DOHH2 (cell line): ENCODE results near the gene C12orf75.

Experiments
- H3F3A ChIP-seq: fragments of 200-600 bp; sonication (generic), shearing (Covaris generic); 2 replicates; pipeline ENCODE4 v1.6.0; 2016; ENCODE audit warnings: antibody characterized with exemption, mild to moderate bottlenecking; ENCODE audit not compliant: control insufficient read depth, insufficient read depth
- H3K27ac ChIP-seq: fragments of 200-600 bp; sonication (generic); 2 replicates; pipeline ENCODE4 v1.5.1; 2014; ENCODE audit warnings: low read depth, mild to moderate bottlenecking, low read length, moderate library complexity
- H3K27me3 ChIP-seq: fragments of 200-600 bp; sonication (generic); 2 replicates; pipeline ENCODE4 v1.6.1; 2014; ENCODE audit warnings: mild to moderate bottlenecking, low read length, mixed read lengths; ENCODE audit not compliant: control insufficient read depth
- H3K36me3 ChIP-seq: fragments of 200-600 bp; sonication (generic); 2 replicates; pipeline ENCODE4 v1.6.1; 2014; ENCODE audit warnings: mild to moderate bottlenecking, low read length, moderate library complexity, mixed read lengths; ENCODE audit not compliant: control insufficient read depth
- H3K4me1 ChIP-seq: fragments of 200-600 bp; sonication (generic); 2 replicates; pipeline ENCODE4 v1.6.1; 2014; ENCODE audit warnings: mild to moderate bottlenecking, low read length, mixed read lengths; ENCODE audit not compliant: control insufficient read depth
- H3K4me2 ChIP-seq: fragments of 200-600 bp; sonication (generic); 2 replicates; pipeline ENCODE4 v1.6.0; 2014; ENCODE audit warnings: mild to moderate bottlenecking, low read length, moderate library complexity
- H3K4me3 ChIP-seq: fragments of 200-600 bp; sonication (generic); 2 replicates; pipeline ENCODE4 v1.5.1; 2014; ENCODE audit warnings: mild to moderate bottlenecking, low read length, mixed read lengths
- H3K79me2 ChIP-seq: fragments of 200-600 bp; sonication (generic); 2 replicates; pipeline ENCODE4 v1.6.1; 2014; ENCODE audit warnings: mild to moderate bottlenecking, low read length, mixed read lengths; ENCODE audit not compliant: control insufficient read depth
- H3K9me2 ChIP-seq: fragments of 200-600 bp; sonication (generic); replicated peaks from 2 replicates; pipeline ENCODE4 v1.6.1; 2014; ENCODE audit warnings: mild to moderate bottlenecking, low read length, mixed read lengths; ENCODE audit not compliant: control insufficient read depth
- H3K9me3 ChIP-seq: fragments of 200-600 bp; sonication (generic); 2 replicates; pipeline ENCODE4 v1.6.1; 2014; ENCODE audit warnings: antibody characterized with exemption, low read length, mixed read lengths; ENCODE audit not compliant: control insufficient read depth, insufficient read depth
- H4K20me1 ChIP-seq: fragments of 200-600 bp; sonication (generic); 2 replicates; pipeline ENCODE4 v1.6.0; 2014; ENCODE audit warnings: low read depth, mild to moderate bottlenecking, antibody characterized with exemption, low read length, moderate library complexity; ENCODE audit not compliant: control insufficient read depth, insufficient read depth
- CTCF ChIP-seq: fragments of 200-600 bp; sonication (generic); IDR thresholded peaks from one replicate; pipeline ENCODE4 v1.5.1; 2014; ENCODE audit warnings: antibody characterized with exemption, mild to moderate bottlenecking, low read depth, low read length; ENCODE audit not compliant: poor library complexity, severe bottlenecking
- EZH2phosphoT487 ChIP-seq: fragments of 200-600 bp; sonication (generic); IDR thresholded peaks from 2 replicates; pipeline ENCODE4 v1.6.1; 2017; ENCODE audit warnings: borderline replicate concordance, mild to moderate bottlenecking, antibody characterized with exemption, low read length, moderate library complexity, mixed read lengths

C12orf75 gene

GRCh38 chr12:105351523-105351922 is 21.0 kb downstream of the C12orf75 start:
- H3K4me1 ChIP-seq, result peaks cover 79% of the 10 kb centered on the region

DNA sequence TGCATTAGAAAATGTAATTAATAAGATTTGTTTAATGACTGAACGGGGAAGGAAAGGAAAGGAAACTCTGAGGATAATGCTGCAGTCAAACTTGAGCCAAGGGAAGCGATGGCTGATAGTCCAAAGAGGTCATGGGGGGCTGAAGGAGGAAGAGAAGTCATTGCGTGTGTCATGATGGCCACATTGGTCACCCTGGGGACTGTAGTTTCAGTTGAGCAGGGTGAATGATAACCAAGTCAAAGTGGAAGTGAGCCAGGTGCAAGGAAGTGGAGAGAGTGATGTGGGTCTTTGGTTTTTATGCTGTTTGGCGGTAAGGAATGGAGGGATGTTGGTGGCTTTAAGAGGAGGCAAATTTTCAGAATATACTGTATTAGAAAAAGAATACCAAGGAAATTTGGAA is 21.6 kb downstream of the C12orf75 start:
- Histone ChIP-seq H3K36me3 (peaks cover 40% of the 10 kb centered on the region), H3K9me3 (no peaks in the 10 kb centered on the region), H3K27me3 (no peaks in the 10 kb centered on the region), H3K4me2 (peak overlapping the region; percentile 45), H3F3A (peaks cover 17% of the 10 kb centered on the region), H3K79me2 (peaks cover 71% of the 10 kb centered on the region), H3K9me2 (no peaks in the 10 kb centered on the region), H4K20me1 (no peaks in the 10 kb centered on the region), H3K4me3 (peak overlapping the region; percentile 19), H3K4me1 (peaks cover 79% of the 10 kb centered on the region), H3K27ac (peak overlapping the region; percentile 33; the same call in 1 of the 2 replicates)
- TF ChIP-seq CTCF (no peak), EZH2phosphoT487 (no peak)

More at GRCh38 chr12:105351523-105351922, 21.0 kb downstream of the C12orf75 start:
- Histone ChIP-seq H3K9me2 (no peaks in the 10 kb centered on the region), H3K27ac (peak overlapping the region; percentile 33; the same call in 1 of the 2 replicates), H3K79me2 (peaks cover 75% of the 10 kb centered on the region), H3K9me3 (no peaks in the 10 kb centered on the region), H3K27me3 (no peaks in the 10 kb centered on the region), H3F3A (peaks cover 12% of the 10 kb centered on the region), H3K4me2 (peak overlapping the region; percentile 45), H3K4me3 (peak overlapping the region; percentile 19), H4K20me1 (no peaks in the 10 kb centered on the region), H3K36me3 (peaks cover 40% of the 10 kb centered on the region)
- TF ChIP-seq EZH2phosphoT487 (no peak), CTCF (no peak)

- Histone ChIP-seq H3K79me2 (peaks cover 68% of the 10 kb centered on the region), H3K9me2 (no peaks in the 10 kb centered on the region), H3K27ac (0 out of 2 replicates have a peak overlapping the region, but pooled peaks have one; percentile 33), H3K4me3 (no peak overlapping the region), H3K36me3 (peaks cover 36% of the 10 kb centered on the region), H3F3A (peaks cover 24% of the 10 kb centered on the region), H3K4me1 (peaks cover 79% of the 10 kb centered on the region), H3K4me2 (no peak overlapping the region), H3K27me3 (no peaks in the 10 kb centered on the region), H3K9me3 (no peaks in the 10 kb centered on the region), H4K20me1 (no peaks in the 10 kb centered on the region)
- TF ChIP-seq CTCF (no peak), EZH2phosphoT487 (no peak)
These were observed 22.6 kb downstream of the C12orf75 start for GRCh38 chr12:105352940-105353635.
